HG03558 (cell line): ENCODE measurements around the gene KMO.
A peak's percentile ranks its signal among the peaks of the same experiment; 100 is the strongest.

Source experiments
- ATAC-seq: cut with Tn5 transposase; IDR thresholded peaks from one replicate; pipeline ENCODE4 v1.9.1; 2021; ENCODE audit warnings: moderate number of reproducible peaks; ENCODE audit not compliant: unreplicated experiment; ENCODE audit errors: extremely low read depth

Gene KMO

GRCh38 chr1:241532162-241532531, at the start of gene KMO:
Gene KMO (plus strand): TSS chr1:241532378. CDS start chr1:241532445, 67 bp downstream.
- ATAC-seq = peak; percentile 13

GRCh38 chr1:241482761-241483250, 49.4 kb upstream of the KMO start:
- no peak for ATAC-seq

- ATAC-seq = peak; percentile 51
Measured at GRCh38 chr1:241485145-241485544, 47.0 kb upstream of the KMO start.

DNA sequence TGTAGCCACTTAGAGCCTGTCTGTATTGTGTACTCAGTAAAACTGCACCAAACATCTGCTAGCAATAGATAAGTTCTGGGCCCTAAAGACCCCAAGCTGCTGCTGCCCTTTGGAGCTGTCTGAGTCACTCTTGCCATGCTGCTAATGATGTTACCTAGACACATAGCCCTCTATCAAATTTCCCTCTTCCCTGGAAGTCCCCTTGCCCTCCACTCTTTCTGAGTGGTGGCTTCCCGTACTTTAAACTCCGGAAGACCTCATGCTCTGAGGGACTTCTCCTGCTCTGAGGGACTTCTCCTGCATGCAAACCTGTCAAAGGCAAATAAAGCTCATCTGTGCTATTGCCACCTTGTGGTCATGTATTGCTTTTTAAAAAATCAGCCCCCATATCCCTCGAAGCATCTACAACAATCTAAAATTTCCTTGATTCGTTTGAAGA, 46.6 kb upstream of the KMO start:
- peak; percentile 25 for ATAC-seq

DNA sequence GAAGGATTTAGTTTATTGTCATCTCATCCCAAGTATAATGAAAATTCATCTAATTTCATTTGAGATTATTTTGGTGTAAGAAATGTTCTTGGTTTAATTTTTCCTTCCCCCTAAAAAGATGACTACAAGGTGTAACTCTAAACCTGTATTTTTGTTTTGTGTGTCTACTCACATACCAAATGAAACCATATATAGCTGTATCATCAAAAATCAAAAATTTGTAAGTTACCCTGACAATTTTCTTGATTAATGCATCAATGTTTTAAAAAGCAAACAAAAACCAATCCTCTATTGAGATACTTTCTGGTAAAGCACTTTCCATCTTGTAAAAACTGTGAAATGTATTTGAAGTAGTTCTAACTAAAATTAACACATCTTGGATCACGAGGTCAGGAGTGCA, 43.4 kb upstream of the KMO start:
- ATAC-seq = no peak

DNA sequence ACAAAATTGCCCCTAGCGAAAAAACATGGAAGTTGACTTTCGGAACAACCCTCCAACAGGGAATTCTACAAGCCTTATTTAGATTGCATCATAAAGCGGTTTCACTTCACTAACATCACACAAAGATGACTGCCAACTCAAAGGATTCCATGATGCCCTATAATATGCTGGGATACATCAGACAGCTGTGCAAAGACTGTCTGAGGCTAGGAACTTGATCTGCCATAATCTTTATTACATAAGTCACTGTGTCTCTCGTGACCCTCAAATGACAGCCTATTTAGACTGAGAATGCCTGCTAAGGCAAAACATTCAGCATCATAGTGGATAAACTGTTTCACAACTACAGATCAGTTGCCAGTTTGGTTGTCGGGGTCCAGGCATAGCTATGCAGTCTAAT, 36.4 kb upstream of the KMO start:
- no peak for ATAC-seq

DNA sequence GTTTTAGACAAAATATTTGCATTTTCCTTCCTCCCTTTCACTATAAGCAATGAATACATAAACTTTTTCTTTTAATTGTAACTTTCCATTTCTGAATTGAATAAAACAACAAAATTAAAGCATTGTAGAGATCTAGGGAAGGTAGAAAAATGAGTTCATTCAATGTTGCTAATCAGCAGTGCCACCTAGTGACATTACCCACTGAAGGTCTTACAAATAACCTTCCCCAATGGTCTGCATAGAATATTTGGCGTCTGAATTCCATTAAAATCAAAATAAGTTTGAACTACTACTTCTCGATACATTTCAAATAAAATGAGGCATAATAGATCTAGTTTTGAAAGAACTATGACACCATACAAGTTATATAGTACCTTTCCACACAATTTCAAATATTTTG, 32.3 kb upstream of the KMO start:
- ATAC-seq = no peak

DNA sequence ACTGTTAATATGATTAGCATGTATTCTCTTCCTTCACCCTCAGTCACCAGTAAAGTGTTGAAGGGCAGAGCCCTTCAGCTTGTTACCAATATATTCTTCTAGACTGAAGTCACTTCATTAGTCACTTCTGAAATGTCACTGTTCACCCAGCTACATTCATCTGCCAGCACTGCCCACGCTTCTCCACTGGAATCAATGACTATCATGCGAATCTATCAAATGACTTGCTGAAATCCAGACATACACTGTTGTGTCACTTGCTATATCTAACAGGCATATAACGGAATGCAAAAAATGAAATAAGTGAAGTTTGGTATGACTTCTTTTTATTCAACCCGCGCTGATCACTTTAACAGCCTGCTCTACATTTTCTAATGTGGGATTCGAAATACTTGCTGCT, 28.7 kb upstream of the KMO start:
- ATAC-seq = no peak

DNA sequence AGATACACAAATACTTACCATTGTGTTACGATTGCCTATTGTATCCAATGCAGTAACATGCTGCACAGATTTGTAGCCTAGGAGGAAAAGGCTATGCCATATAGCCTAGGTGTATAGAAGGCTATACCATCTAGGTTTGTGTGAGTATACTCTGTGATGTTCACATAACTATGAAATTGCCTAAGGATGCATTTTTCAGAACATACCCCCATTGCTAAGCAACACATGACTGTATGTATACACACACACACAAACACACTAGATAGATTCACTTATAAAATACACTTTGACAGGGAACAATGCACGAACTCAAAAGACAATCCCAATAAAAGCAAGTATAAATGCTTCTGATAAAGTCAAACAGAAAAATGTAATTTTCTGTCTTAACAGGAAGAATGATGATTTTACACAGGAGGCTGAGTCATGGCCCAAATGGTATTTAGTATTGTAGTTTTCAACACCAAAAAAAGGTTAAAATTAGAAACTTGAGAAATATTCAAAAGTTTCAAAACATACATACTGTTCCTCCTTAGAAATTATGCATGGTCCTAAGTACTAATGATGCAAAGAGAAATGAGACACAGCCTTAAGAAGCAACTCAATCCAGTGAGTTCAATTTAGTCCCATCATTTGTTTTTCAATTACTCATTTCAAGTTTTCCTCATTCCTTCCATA, 24.9 kb upstream of the KMO start:
- no peak for ATAC-seq

DNA sequence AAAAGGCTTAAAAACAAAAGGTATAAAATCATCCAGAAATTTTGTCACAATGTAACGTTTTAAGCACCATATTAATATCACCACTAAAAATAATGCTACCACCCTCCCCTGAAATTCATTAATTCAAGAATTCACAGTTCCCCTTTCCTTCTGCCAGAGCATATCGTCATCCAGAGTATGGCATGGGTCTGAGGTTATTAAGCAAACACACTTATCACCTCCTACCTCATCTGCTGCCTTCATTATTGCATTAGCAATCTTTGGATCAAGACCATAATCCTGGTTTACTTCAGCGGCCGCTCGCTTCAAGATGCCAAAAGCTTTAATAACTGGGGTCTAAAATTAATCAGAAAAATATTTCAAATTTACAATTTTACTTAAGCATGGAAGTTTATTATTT, 18.8 kb upstream of the KMO start:
- no peak for ATAC-seq

GRCh38 chr1:241518476-241519307, 13.5 kb upstream of the KMO start:
- peak; percentile 14 for ATAC-seq

GRCh38 chr1:241519308-241520079, 12.7 kb upstream of the KMO start, which contains the start of gene FH:
Gene FH (minus strand): TSS chr1:241519755. CDS start chr1:241519722, 33 bp downstream.
- ATAC-seq = peak; percentile 96

- no peak for ATAC-seq
Measured at GRCh38 chr1:241520080-241520465, 12.1 kb upstream of the KMO start.

GRCh38 chr1:241521718-241522117, 10.5 kb upstream of the KMO start:
- ATAC-seq = no peak

DNA sequence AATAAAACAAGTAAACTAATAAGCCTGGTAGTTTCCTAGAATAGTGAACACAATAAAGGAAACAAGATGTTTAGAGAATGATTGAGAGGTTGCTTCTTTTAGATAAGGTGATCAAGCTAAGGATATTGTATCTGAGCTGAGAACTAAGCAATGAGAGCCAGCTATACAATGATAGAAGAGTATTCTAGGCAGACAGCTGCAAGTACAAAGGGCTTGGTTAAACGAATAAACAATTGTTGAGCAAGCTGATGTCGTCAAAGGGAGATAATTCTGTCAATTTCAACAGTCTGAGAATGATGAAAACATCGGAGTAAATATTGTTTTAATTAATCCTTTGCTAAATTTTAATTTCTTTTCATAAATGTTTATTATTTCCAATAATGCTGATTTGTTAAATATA, 7.2 kb upstream of the KMO start:
- ATAC-seq = no peak

DNA sequence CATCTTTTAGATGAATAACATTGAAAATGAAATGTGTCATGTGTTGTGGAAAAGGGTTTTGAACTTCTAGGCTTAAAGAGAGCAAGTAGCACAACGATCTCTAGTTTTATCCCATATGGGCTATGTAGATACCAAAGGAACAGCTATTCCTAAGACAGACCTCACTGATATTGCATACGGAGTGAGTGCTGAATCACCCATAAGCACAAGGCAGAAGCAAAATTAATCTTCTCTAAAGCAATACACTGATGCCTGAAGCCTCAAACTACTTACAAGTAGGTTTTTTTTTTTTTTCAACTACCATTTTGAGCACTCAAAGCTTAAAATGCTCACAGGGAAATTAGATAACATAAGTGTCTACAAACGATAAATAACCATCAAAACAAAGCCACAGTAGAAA, 5.0 kb upstream of the KMO start:
- no peak for ATAC-seq

- ATAC-seq = peak; percentile 37
Measured at GRCh38 chr1:241531195-241532161, 700 bp upstream of the KMO start.

- ATAC-seq = peak; percentile 37
Measured at GRCh38 chr1:241532864-241533263, 686 bp downstream of the KMO start.

DNA sequence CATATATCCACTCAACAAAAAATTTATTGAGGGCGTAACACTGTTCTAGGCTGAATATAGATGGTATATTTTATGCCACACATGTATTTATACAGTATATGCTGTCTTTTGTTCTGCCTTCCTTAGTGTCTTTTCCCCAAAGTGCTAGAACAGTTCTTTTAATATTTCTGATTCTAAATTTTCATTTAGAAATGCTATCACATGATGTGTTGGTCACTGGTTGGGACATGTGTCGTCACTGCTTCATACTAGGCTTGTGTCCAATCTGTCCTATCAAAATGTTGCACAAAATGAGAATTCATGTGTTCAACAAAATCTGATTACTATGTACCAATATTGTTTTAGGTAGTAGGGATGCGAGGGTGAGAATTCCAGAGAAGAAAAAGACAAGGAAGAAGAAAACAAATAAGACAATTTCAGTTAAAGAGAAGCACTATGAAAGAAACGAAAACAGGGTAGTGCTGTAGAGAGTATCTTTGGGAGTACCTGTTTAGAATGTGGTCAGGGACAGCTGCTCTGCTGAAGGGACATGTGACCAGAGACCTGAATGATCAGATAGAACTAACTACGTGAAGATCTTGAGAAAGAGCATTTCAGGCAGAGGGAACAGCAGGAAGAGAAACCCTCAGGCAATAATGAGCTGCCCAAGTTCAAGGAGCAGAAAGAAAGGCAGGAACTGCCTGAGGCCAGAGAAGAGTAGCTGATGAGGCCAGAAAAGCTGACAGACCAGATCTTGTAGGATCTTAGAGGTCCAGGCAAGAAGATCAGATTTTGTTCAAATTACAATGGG, 1.3 kb downstream of the KMO start:
- peak; percentile 30 for ATAC-seq
